CD4-positive, alpha-beta T cell treated with Interleukin-17A for 4 hours (primary cell): ENCODE measurements around the gene KCNA3.

Experiments
- DNase-seq: peaks from one replicate; pipeline ENCODE4 v3.0.0-alpha.2; 2020; ENCODE audit warnings: mixed read lengths

The KCNA3 gene

GRCh38 chr1:110637475-110637874, 37.3 kb downstream of the KCNA3 start:
- DNase-seq = peak; percentile 30

DNA sequence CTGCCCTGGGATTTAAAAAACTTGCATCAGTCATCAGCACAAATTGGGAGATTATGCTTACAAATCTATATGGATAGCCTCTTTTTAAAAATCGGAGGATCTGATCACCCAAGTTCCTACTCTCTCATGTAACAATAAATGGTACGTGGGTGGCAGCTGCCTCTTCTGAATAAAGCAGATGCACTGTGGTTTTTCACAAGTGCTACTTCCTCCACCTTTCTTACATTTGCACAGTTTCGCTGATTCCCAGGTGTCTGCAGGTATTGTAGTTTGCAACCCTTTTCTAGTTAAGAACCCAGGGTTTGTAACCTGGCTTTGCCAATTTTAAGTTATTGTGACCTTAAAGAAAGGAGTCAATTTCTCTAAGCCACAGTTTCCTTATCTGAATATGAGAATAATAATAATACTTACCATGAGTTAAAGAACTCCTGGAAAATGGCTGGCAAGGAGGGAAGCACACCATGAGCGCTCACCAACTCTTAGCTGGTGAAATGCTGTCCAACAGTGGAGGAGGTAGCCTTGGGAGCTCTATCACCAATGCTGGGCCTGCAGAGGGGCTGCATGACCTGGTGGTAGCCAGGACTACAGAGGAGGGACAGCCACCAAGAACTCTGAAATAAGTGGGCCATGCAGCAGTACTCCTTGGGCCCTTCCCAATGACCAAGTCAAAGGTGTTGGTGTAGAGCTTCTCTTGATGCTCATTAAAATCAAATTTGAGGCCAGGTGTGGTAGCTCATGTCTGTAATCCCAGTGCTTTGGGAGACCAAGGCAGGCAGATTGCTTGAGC, 38.4 kb downstream of the KCNA3 start:
- DNase-seq = peak; percentile 61

DNA sequence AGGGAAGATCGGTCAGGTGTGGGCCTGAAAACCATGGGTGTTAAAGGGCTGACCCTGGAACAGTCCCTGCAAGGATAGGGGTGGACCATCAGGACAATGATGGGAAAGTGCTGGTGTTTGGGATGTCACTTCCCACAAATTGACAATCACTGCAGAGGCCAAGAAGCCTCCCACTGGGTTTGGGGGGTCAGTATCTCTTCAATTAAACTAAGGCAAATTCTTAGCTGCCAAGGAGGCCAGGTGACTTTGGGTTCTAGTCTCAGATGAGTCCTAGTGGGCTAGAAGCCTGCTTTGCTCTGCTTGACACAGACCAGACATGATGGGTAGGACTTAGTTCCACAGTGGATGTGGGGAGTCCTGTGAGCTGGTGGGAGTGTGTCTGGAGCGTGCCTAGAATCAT, 39.3 kb downstream of the KCNA3 start:
- DNase-seq = no peak

DNA sequence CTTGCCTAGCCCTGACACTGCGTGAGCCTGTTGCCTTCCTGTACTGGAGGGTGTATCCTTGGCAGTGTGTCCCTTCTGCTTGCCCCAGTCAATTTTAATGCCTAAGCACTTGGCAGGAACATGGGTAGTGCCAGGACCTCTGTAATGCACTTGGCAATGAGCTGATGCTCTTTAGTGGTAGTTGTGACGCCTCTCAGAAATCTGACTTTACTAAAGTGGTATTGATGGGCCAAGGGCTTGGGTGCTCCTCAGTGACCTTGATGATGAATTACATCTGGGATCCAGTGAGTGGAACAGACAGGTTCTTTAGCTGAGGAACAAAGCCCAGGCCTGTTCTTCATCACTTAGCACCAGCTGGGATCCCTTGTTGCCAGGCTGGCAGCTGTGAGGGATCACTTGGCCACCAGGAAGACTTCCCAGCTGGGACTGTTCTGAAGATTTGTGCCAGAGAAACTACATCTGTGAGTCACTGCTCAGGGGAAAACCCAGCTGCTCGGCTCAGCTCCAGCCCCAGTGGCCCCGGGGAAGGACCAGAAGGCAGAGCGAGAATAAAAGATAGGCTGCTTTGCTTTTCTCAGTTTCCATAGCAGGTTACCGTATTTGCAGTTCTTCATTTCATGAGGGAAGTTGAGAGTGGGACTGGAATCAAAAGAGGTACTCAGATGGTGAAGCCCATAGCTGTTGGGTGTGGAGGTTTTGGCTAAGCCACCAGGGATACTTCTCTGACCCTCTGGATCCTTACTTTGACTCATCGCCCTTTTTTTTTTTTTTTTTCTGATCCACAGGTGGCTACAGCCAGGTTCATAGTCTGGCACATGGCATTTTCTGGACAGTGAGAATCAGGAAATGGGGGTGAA, 40.1 kb downstream of the KCNA3 start:
- DNase-seq = peak; percentile 74

DNA sequence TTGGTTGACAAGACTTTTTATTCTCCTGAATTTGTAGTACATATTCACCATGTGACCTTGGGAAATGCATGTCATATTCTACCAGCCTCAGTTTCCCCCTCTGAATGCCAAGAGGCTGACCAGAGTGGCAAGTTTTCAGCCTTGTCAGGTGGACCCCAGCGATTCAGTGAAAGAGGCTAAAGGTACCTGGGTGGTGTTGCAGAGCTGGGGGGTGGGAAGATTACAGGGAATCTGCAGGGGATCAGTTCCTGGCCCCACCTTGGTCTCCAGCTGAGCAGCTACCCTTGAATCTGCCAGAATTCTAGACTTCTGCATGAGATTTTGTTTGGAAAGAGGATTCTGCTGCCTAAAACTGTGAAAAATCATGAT, 40.7 kb downstream of the KCNA3 start:
- no peak for DNase-seq

GRCh38 chr1:110633646-110634030, 41.1 kb downstream of the KCNA3 start:
- DNase-seq = no peak

DNA sequence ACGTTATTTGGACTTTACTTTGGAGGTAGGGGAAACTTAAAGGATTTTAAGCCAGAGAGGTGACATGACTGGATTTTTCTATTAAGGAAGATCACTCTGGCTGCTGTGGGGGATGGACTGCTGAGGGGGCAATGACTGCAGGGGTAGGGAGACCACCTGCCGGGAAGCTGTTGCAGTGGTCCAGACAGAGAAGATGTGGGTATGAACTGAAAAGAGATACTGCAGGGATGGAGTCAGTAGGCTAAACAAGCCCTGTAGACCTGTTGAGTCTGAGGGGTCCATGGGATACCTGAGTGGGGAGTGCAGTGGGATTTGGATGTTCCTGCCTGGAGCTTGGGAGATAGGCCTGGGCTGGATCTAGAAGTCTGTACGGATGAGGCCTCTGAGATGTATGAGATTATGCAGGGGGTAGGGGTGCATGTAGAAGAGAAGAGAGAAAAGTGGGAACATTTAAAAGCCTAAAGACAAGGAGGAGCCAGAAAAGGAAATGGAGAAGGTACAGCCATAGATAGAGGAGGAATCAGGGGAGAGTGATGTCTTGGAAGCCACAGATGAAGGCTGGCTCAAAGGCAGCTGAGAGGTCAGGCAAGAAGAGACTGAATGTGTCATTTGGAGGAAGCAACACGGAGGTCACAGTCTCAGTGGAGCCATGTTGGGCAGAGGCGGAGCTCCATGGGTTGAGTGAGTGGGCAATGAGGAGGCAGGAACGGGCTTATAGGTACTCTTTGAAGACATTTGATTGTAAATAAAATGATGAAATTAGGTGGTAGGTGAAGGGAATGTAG, 42.7 kb downstream of the KCNA3 start:
- peak; percentile 34 for DNase-seq

DNA sequence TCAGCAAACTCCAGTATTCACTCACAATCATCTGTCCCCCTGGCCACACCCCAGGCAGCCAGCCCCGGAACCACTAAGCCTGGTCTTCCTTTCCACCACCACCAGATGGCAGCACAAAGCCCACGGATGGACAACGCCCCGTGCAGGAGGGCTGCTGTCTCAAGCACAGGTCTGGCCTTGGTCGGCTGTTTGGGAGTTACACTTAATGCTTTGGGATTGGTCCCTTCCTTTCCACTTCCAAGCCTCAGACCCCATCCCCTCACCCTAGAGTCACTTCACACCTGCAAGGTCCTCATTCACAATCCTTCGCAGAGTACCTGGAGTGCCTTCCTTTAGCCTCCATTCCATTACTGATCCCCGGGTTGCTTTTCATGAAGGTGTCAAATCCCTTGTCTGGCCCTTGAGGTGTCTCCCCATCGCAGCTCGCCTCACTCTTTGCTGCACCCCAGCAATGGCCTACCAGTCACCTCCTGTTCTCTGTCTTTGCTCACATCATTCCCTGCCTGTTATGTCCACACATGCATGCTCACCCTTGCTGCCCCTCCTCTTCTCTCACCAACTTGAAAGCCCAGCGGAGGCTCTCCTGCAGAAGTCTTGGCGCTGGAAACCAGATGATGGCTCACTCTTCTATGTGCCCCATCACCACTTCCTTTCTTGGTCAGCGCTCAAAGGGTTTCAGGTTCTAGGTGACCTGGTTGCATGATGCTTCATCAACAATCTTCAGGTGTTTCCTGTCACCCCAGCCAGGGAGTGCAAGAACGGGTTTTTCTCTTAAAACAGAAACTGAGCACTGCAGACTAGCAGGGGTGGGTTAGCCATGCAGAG, 43.7 kb downstream of the KCNA3 start:
- peak; percentile 93 for DNase-seq

GRCh38 chr1:110628323-110629105, 46.2 kb downstream of the KCNA3 start:
- DNase-seq = no peak

GRCh38 chr1:110627764-110628163, 47.0 kb downstream of the KCNA3 start:
- no peak for DNase-seq

- DNase-seq = no peak
Measured at GRCh38 chr1:110626889-110627288, 47.9 kb downstream of the KCNA3 start.
